PFSK-1 (cell line): ENCODE measurements around the gene CFAP74.

ENCODE experiments used
- FOXP2 ChIP-seq: optimal IDR thresholded peaks from 2 replicates; pipeline ENCODE3; 2011; ENCODE audit warnings: borderline replicate concordance, control low read depth, inconsistent platforms; ENCODE audit not compliant: insufficient read depth; ENCODE audit errors: extremely low read length, extremely low read depth
- POLR2AphosphoS5 ChIP-seq: IDR thresholded peaks from 2 replicates; pipeline ENCODE4 v1.6.1; 2012; ENCODE audit warnings: low read depth, mild to moderate bottlenecking, control low read depth, low read length, moderate library complexity
- REST ChIP-seq, 2 experiments: IDR thresholded peaks; 2 replicates each; pipeline versions ENCODE4 v1.6.1 to v1.8.0; 2011 to 2012; ENCODE audit warnings: low read depth in 2 of 2, low read length in 2 of 2, control low read depth in 1 of 2, inconsistent platforms in 1 of 2, mild to moderate bottlenecking in 1 of 2, moderate library complexity in 1 of 2; ENCODE audit not compliant: insufficient read depth in 1 of 2
- SIN3A ChIP-seq: IDR thresholded peaks from 2 replicates; pipeline ENCODE4 v1.6.1; 2012; ENCODE audit warnings: mild to moderate bottlenecking, low read length, moderate library complexity, borderline replicate concordance; ENCODE audit not compliant: insufficient read depth
- TAF1 ChIP-seq: IDR thresholded peaks from 2 replicates; pipeline ENCODE4 v1.6.1; 2012; ENCODE audit warnings: low read length, control low read depth, borderline replicate concordance; ENCODE audit not compliant: insufficient read depth

CFAP74 gene

DNA sequence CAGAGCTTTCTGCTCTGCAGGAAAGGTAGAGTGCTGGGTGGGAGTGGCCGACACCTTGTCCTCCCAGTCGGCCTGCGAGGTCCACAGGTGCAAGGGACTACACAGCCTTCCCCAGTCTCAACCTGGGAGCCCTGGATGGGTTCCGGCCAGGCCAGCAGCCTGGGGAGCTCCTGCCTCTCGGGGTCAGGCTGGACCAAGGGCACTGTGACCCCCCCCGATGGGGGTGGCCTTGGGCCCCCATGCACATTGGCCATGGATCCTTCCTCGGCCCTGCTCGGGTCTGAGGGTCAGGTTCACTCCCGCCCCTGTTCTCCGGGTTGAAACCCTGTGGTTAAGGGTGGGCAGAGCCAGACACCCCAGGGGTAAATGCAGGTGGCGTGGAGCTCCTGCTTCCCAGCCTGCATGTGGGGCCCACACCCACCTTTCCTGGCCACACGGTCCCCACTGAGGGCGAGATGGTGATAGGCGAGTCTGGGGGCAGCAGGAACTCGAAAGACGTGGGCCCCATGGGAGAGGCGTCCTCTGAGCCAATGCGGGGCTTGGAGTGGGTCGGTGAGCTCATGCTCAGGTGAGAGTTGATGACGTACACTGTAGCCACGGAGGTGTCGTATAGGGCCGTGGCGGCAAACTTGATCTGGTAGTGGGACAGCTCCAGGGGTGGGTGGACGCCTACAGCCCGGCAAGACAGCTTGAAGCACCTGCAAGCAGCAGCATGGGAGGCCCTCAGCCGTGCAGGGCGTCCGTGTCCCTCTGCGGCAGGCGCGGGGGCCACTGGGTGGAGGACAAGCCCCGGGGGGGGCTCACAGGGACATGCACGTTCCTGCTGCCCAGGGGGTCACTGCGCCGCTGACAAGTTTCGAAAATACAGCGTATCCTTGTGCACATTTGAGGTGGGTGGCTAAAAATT is 73.7 kb downstream of the CFAP74 start:
- TF ChIP-seq POLR2AphosphoS5 (no peak), TAF1 (no peak), REST (IDR thresholded peaks at IDR 0.05; ENCODE audit: insufficient read depth in 1 of 2, low read depth in 2 of 2, low read length in 2 of 2) (no peak), FOXP2 (no peak), SIN3A (no peak)

GRCh38 chr1:1929102-1929638 is 74.4 kb downstream of the CFAP74 start:
- TF ChIP-seq FOXP2 (no peak), TAF1 (no peak), REST (IDR thresholded peaks at IDR 0.05; ENCODE audit: insufficient read depth in 1 of 2, low read depth in 2 of 2, low read length in 2 of 2) (no peak), POLR2AphosphoS5 (no peak), SIN3A (no peak)

GRCh38 chr1:1928231-1929101 is 75.1 kb downstream of the CFAP74 start:
- TF ChIP-seq TAF1 (no peak), SIN3A (no peak), POLR2AphosphoS5 (no peak), FOXP2 (no peak)

DNA sequence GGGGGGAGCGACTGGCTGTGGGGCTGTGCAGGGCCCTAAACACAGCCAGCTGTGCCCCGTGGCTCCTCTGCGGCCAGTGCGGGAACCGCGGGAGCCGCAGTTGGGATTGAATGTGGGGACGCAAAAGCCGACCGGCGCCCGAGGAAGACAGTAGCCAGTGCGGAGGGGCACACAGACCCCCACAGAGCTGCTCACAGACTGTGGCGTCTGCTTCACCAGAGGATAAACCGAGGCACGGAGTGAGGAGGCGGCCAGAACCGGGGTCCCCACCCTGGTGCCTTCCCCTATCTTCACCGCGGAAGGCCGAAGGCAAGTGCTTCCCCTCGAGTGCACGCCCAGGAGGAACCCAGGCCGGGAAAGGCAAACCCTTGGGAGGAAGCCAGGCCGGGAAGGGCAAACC is 75.8 kb downstream of the CFAP74 start:
- no peak for TF ChIP-seq TAF1

DNA sequence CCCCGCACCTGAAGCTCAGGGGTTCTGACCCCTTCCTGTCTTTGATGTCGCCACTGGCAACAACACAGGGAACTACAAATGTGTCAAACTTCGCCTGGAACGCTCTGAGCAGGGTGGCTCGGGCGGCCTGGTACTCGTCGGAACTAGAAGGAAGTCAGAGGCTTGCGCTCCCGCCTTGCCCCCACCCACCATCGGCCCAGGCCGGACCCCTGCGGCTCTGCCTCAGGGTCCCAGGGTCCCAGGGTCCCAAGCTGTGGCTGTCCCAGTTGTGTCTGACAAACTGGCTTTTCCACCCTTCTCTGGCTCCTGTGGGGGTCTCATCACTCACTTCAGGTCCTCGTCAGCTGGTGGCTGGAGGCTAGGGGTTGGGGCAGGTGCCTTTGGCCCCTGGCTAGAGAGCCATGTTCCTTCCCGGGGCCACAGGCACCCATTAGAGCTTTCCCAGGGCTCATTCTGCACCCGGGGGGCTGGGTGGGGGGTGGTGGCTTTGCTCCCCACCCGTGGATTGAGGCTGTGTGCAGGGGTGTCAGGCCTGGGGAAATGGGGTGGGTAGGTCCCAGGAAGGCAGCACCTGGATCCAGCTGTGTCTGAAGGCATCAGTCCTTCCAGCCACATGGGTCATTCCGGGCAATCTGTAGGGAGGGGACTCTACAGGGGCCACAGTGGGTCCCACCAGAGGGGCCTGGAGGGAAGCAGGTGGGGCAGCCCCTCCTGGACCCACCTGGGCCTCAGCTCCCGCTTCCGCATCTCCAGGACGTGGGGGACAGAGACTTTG is 76.5 kb downstream of the CFAP74 start:
- TF ChIP-seq FOXP2 (no peak), REST (IDR thresholded peaks at IDR 0.05; ENCODE audit: insufficient read depth in 1 of 2, low read depth in 2 of 2, low read length in 2 of 2) (no peak), SIN3A (no peak), POLR2AphosphoS5 (no peak), TAF1 (no peak)
